GM10266 (cell line): ENCODE measurements around the gene UFD1.

Experiments used
- DNase-seq: peaks from one replicate; pipeline ENCODE4 v3.0.0; 2012; ENCODE audit errors: extremely low spot score
- CTCF ChIP-seq: IDR thresholded peaks from 2 replicates; pipeline ENCODE4 v1.5.1; 2012; ENCODE audit warnings: mild to moderate bottlenecking, low read depth; ENCODE audit not compliant: control insufficient read depth, insufficient read depth; ENCODE audit errors: missing control alignments

Gene UFD1

GRCh38 chr22:19496324-19496630, 17.3 kb upstream of the UFD1 start:
- no peak for TF ChIP-seq CTCF
- no peak for DNase-seq

- no peak for TF ChIP-seq CTCF
- DNase-seq = no peak
These were observed 16.8 kb upstream of the UFD1 start for GRCh38 chr22:19495562-19496323.

DNA sequence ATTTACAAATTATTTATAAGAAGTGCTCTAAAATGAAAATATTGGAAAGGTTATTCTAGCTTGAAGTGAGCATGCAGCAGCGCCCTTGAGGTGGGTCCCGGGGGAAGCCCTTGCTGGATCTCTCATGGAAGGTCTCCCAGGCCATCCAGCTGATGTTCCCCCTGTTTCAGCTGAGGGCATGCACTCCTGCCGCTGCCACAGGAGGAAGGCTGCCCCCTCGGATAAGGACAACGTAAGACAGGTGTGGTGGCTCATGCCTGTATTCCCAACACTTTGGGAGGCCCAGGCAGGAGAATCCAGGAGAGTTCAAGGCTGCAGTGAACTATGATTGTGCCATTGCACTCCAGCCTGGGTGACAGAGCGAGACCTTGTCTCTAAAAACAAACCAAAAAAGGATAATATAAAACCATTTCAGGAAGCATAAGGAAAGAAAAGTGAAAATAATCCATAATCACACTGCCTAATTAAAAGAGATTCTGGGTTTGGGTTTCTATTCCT, 15.7 kb upstream of the UFD1 start:
- TF ChIP-seq CTCF = no peak
- DNase-seq = no peak

- TF ChIP-seq CTCF = no peak
- DNase-seq = no peak
These were observed 15.1 kb upstream of the UFD1 start for GRCh38 chr22:19494001-19494560.

DNA sequence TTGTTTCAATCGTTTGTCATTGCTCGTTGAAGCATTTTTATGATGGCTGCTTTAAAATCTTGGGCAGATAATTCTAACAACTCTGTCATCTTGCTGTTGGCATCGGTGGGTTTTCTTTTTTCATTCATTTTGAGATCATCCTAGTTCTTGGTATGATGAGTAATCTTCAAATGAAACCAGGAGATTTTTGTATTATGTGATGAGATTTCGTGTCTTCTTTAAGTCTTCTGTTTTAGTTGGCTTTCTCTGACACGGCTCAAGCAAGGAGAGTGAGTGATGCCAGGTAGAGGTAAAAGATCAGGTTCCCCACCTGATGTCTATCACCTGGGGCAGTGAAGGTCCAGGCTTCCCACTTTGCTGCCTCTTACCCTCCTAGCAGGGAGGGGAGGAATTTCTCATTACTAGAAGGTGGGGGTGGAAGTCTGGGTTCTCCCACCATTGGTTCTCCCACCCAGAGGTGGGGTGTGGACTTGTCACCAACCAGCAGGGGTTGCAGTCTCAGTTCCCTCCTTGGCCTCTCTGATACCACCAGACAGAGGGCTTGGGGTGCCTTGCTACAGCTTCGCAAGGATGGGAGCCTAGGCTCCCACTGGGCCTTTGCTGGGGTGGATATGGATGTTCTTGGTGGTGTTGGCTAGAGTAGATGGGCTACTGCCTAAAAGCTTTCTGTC, 13.6 kb upstream of the UFD1 start:
- no peak for TF ChIP-seq CTCF
- no peak for DNase-seq

DNA sequence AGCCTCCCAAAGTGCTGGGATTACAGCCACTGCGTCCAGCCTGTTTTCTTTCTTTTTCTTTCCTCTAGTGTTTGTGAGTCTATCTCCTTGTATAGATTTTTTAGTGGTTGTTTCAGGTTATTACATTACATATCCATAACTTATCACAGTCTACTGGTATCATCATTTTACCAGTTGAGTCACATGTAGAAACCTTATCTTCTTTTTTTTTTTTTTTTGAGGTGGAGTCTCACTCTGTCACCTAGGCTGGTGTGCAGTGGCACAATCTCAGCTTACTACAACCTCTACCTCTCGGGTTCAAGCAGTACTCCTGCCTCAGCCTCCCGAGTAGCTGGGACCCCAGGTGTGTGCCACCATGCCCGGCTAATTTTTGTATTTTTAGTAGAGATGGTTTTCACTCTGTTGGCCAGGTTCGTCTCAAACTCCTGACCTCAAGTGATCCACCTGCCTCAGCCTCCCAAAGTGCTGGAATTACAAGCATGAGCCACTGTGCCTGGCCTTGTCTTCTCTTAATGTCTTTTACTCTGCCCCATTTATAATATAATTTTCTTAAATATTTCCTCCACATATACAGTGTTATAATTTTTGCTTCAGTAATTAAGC, 11.7 kb upstream of the UFD1 start:
- no peak for DNase-seq
- no peak for TF ChIP-seq CTCF
